Psoas muscle (tissue), 8 donors: Measurements from ENCODE around the gene PRRT2. TPM values are rescaled to one million over a fixed set of nuclear protein-coding genes. Genes with fewer than 3 reads are reported as not detected.
"Not testable (repeated sequence)": the region's sequence is repeated elsewhere in the genome, so short reads cannot be mapped to it uniquely, and the experiment has no call there.

Experiments
- ATAC-seq, 4 donors: fragments of 200-7000 bp; cut with Tn5 transposase; one replicate each; pipeline ENCODE4 v1.9.1; 2020; ENCODE audit warnings: moderate library complexity in 3 of 4, mild to moderate bottlenecking in 2 of 4
- DNase-seq, 2 donors: peaks; one replicate each; pipeline ENCODE4 v3.0.0-alpha.2; 2020
- H3K27ac ChIP-seq: fragments of 200-600 bp; one replicate; pipeline ENCODE4 v1.8.0; 2022
- H3K27me3 ChIP-seq, 3 donors: fragments of 200-600 bp in 1 of 3; one replicate each; pipeline versions ENCODE4 v1.6.1 to v1.8.0; 2013 to 2022; ENCODE audit warnings: low read length in 2 of 3, mild to moderate bottlenecking in 2 of 3, moderate library complexity in 1 of 3; ENCODE audit not compliant: insufficient read depth in 3 of 3
- H3K36me3 ChIP-seq, 2 donors: fragments of 200-600 bp in 1 of 2; one replicate each; pipeline versions ENCODE4 v1.6.1 to v1.8.0; 2013 to 2022; ENCODE audit warnings: low read depth in 1 of 2, mild to moderate bottlenecking in 1 of 2, moderate library complexity in 1 of 2; ENCODE audit not compliant: insufficient read depth in 1 of 2
- H3K4me1 ChIP-seq: fragments of 200-600 bp; one replicate; pipeline ENCODE4 v1.8.0; 2022
- H3K4me3 ChIP-seq: fragments of 200-600 bp; one replicate; pipeline ENCODE4 v1.8.0; 2022; ENCODE audit warnings: mild to moderate bottlenecking
- H3K9me3 ChIP-seq: fragments of 200-600 bp; one replicate; pipeline ENCODE4 v1.8.0; 2022
- CTCF ChIP-seq: fragments of 200-600 bp; IDR thresholded peaks from one replicate; pipeline ENCODE4 v1.8.0; 2022; ENCODE audit warnings: antibody characterized with exemption
- WGBS, 3 donors: extraction: QIAGEN DNeasy Blood & Tissue Kit; methylation state at CpG; one replicate each; pipeline versions ENCODE4 v1.1.6 to v1.1.7; 2013; 5-methylcytosine and 5-hydroxymethylcytosine counted together
- intact Hi-C, 2 donors: fragments of 100-400 bp; cut with DNase I; formaldehyde crosslinking; loops; one replicate each; pipeline versions ENCODE4 v1.11.0 to v1.14.2; 2022
- polyA plus RNA-seq, 3 donors: library from polyadenylated mRNA; stranded (reverse); fragments of 200-250 nt; gene quantifications; one replicate each; pipeline ENCODE4 v1.2.3, GENCODE V29; 2013
- total RNA-seq, 4 donors: library from RNA; stranded (reverse); fragmentation: NEBNext Ultra II Directional in 2 of 4; extraction: Animal tissue kit (Norgen Biotek cat#: 25700) in 2 of 4; gene quantifications; one replicate each; pipeline versions ENCODE4 v1.2.1 to v1.2.4, GENCODE V29; 2021 to 2023
- donor health status: healthy with polysubstance abuse.
- donor health status: DM: no; HTN: no; CAD: no; lungs with moderate emphysema.
- donor health status: Bipolar disorder and iron deficiency.
- donor health status: healthy.
- donor health status: DM: yes; HTN: yes; CAD: no.
- donor health status: DM: no; HTN: no; CAD: no.
- donor health status: DM: no; HTN: no; CAD: no.
- donor health status: DM: yes; HTN: yes; CAD: no.

PRRT2 gene
- total and polyA plus RNA-seq, 7 donors, result 0.17 to 1.8 (median 0.44) TPM

GRCh38 chr16:29790949-29791844, 20.8 kb upstream of the PRRT2 start:
- no peak for ATAC-seq
- TF ChIP-seq CTCF, result no peak

GRCh38 chr16:29791845-29792807, 19.9 kb upstream of the PRRT2 start:
- no peaks in the 10 kb centered on the region for H3K27me3 ChIP-seq
- H3K27ac ChIP-seq, result no peak overlapping the region
- peaks cover 18% of the 10 kb centered on the region for H3K4me1 ChIP-seq
- DNase-seq (no peak), ATAC-seq (no peak)
- 70 to 77% (median 73%) methylated on average over 9 of the region's 9 CpGs for WGBS, 3 donors
- peak overlapping the region; percentile 83 for H3K4me3 ChIP-seq
- TF ChIP-seq CTCF, result no peak
- H3K9me3 ChIP-seq, result no peaks in the 10 kb centered on the region
- peaks cover 0 to 4% of the 10 kb centered on the region in 2 donors for H3K36me3 ChIP-seq
- intact Hi-C loops, result loop anchor here in 1 of 2 donors (5.0 kb wide), 1 partner anchor 210 kb away; no protein-coding TSS in a partner anchor

More at GRCh38 chr16:29790949-29791844, 20.8 kb upstream of the PRRT2 start:
- no peaks in the 10 kb centered on the region for H3K27me3 ChIP-seq
- no peaks in the 10 kb centered on the region for H3K36me3 ChIP-seq
- no peaks in the 10 kb centered on the region for H3K9me3 ChIP-seq
- peak overlapping the region; percentile 83 for H3K4me3 ChIP-seq
- intact Hi-C loops, result loop anchor here in 1 of 2 donors (5.0 kb wide), 1 partner anchor 211 kb away; no protein-coding TSS in a partner anchor
- peaks cover 18% of the 10 kb centered on the region for H3K4me1 ChIP-seq
- H3K27ac ChIP-seq, result peak overlapping the region; percentile 58
- 2 to 3% (median 2%) methylated on average over 27 to 31 of the region's 31 CpGs for WGBS, 3 donors
- no peak for DNase-seq

GRCh38 chr16:29793153-29793552, 18.8 kb upstream of the PRRT2 start:
- H3K9me3 ChIP-seq, ATAC-seq, H3K27me3 ChIP-seq, H3K4me3 ChIP-seq, H3K27ac ChIP-seq, DNase-seq: not testable (repeated sequence)
- WGBS, 3 donors, result 88 to 90% (median 89%) methylated on average over 18 of the region's 18 CpGs
- intact Hi-C loops, result loop anchor here in 1 of 2 donors (5.0 kb wide), 1 partner anchor 209 kb away; no protein-coding TSS in a partner anchor
- H3K36me3 ChIP-seq, result peaks cover 0 to 12% of the 10 kb centered on the region in 2 donors
- H3K4me1 ChIP-seq, result peaks cover 18% of the 10 kb centered on the region

- H3K36me3 ChIP-seq, result peaks cover 0 to 22% of the 10 kb centered on the region in 2 donors
- intact Hi-C loops, result loop anchor here in 1 of 2 donors (5.0 kb wide), 1 partner anchor 208 kb away; no protein-coding TSS in a partner anchor
- no peak overlapping the region for H3K4me3 ChIP-seq
- ATAC-seq (no peak), DNase-seq (no peak)
- no peaks in the 10 kb centered on the region for H3K9me3 ChIP-seq
- TF ChIP-seq CTCF, result no peak
- H3K27me3 ChIP-seq, result no peaks in the 10 kb centered on the region
- H3K4me1 ChIP-seq, result peaks cover 17% of the 10 kb centered on the region
- H3K27ac ChIP-seq, result no peak overlapping the region
- WGBS, 3 donors, result 97 to 99% (median 98%) methylated on average over 3 of the region's 3 CpGs
Measured at GRCh38 chr16:29794231-29794710, 17.7 kb upstream of the PRRT2 start.
